Lower leg skin (tissue), 4 donors: Measurements from ENCODE around the gene DSN1. TPM values are rescaled to one million over a fixed set of nuclear protein-coding genes. Genes with fewer than 3 reads are reported as not detected.

ENCODE experiments used
- DNase-seq, 2 donors: peaks; one replicate each; pipeline ENCODE4 v3.0.0-alpha.2; 2019; ENCODE audit warnings: low spot score in 2 of 2
- H3K4me3 ChIP-seq: fragments of 200-600 bp; sonication (generic); 2 replicates; pipeline ENCODE4 v1.5.1; 2017; ENCODE audit warnings: mild to moderate bottlenecking, low read depth; ENCODE audit not compliant: poor library complexity, severe bottlenecking
- CTCF ChIP-seq, 3 donors: fragments of 450-650 bp; IDR thresholded peaks; one replicate each; pipeline ENCODE4 v1.5.1; 2016; ENCODE audit warnings: antibody characterized with exemption in 3 of 3, mild to moderate bottlenecking in 3 of 3, moderate library complexity in 2 of 3
- POLR2A ChIP-seq, 2 donors: fragments of 450-650 bp; IDR thresholded peaks; one replicate each; pipeline ENCODE4 v1.6.1; 2016 to 2017; ENCODE audit warnings: antibody characterized with exemption in 2 of 2, mild to moderate bottlenecking in 1 of 2, moderate library complexity in 1 of 2
- WGBS, 2 donors: methylation state at CpG; one replicate each; pipeline ENCODE4 v1.1.5; 2018; 5-methylcytosine and 5-hydroxymethylcytosine counted together
- intact Hi-C: fragments of 100-400 bp; cut with DNase I; formaldehyde crosslinking; loops from one replicate; pipeline ENCODE4 v1.15.0; 2023; ENCODE audit warnings: low total_unique reads
- total RNA-seq, 4 donors: library from RNA; depleted of rRNA; stranded (reverse); fragments of >200 nt; gene quantifications; one replicate each; pipeline ENCODE4 v1.1.0, GENCODE V29; 2016

DSN1 gene
- total RNA-seq, 4 donors from 2014 or later = 7.9 to 11.6 (median 9.0) TPM

GRCh38 chr20:36760647-36761046 lies 12.9 kb downstream of the DSN1 start:
- intact Hi-C loops = no loop called here

GRCh38 chr20:36758276-36758675 lies 15.3 kb downstream of the DSN1 start:
- TF ChIP-seq CTCF (IDR thresholded peaks at IDR 0.05) (no peak), POLR2A (IDR thresholded peaks at IDR 0.05) (no peak)

More at GRCh38 chr20:36760647-36761046, 12.9 kb downstream of the DSN1 start:
- no peak for TF ChIP-seq POLR2A (IDR thresholded peaks at IDR 0.05)
- no peak for TF ChIP-seq CTCF (IDR thresholded peaks at IDR 0.05)
- DNase-seq = peak in 1 of 2 donors; percentile 18
- 87 to 92% methylated on average over 6 of the region's 6 CpGs for WGBS, 2 donors
- H3K4me3 ChIP-seq = no peak overlapping the region

GRCh38 chr20:36756496-36756895 lies 17.1 kb downstream of the DSN1 start:
- intact Hi-C loops = no loop called here
- DNase-seq = no peak
- TF ChIP-seq POLR2A (IDR thresholded peaks at IDR 0.05) (no peak), CTCF (IDR thresholded peaks at IDR 0.05) (no peak)
- H3K4me3 ChIP-seq = no peak overlapping the region

More at GRCh38 chr20:36758276-36758675, 15.3 kb downstream of the DSN1 start:
- DNase-seq = no peak
- H3K4me3 ChIP-seq = no peak overlapping the region
- intact Hi-C loops = no loop called here
- 86% methylated on average over 1 of the region's 1 CpG for WGBS, 2 donors

- WGBS, 2 donors = 3 to 18% methylated on average over 2 of the region's 2 CpGs
- intact Hi-C loops = no loop called here
- no peak overlapping the region for H3K4me3 ChIP-seq
- DNase-seq = no peak
- TF ChIP-seq POLR2A (IDR thresholded peaks at IDR 0.05) (no peak), CTCF (IDR thresholded peaks at IDR 0.05) (no peak)
Observed at GRCh38 chr20:36754656-36755222, 18.8 kb downstream of the DSN1 start.

- 89% methylated on average over 5 of the region's 5 CpGs for WGBS, 2 donors
- no peak for TF ChIP-seq CTCF (IDR thresholded peaks at IDR 0.05)
- TF ChIP-seq POLR2A (IDR thresholded peaks at IDR 0.05) = no peak
- intact Hi-C loops = no loop called here
- no peak for DNase-seq
- no peak overlapping the region for H3K4me3 ChIP-seq
Observed at GRCh38 chr20:36752582-36752981, 21.0 kb downstream of the DSN1 start.
